GM12865 (cell line): ENCODE results near the gene ALX4.

ENCODE experiments used
- DNase-seq: peaks from one replicate; pipeline ENCODE4 v3.0.0; 2010; ENCODE audit warnings: low read depth
- H3K4me3 ChIP-seq: 2 replicates; pipeline ENCODE4 v1.5.1; 2011; ENCODE audit warnings: mild to moderate bottlenecking, low read depth, low read length, control low read depth
- CTCF ChIP-seq: IDR thresholded peaks from 2 replicates; pipeline ENCODE4 v1.5.1; 2011; ENCODE audit warnings: low read length, control low read depth, low read depth, inconsistent platforms; ENCODE audit not compliant: insufficient read depth; ENCODE audit errors: missing control alignments

ALX4 gene

DNA sequence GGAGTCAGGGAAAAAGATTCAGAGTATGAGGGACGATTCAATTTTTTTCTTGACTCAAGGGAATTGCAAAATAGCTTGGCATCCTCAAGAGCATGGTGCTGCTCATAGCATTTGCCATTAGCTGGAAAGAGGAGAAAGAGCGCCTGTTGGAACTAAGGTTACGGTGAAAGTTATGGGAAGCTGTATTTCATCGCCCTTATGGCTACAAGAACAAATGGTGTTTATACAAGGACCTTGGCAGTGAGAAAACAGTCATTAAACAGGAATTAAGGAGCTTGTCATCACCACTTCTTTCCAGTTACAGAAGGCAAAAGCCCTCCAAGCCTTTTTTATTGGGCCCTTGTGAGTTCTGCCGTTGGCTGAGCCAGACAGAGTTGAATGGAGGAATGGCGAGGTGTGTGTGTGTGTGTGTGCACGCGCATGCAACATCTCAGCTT lies 74.2 kb downstream of the ALX4 start:
- DNase-seq: no peak
- no peak for TF ChIP-seq CTCF
- H3K4me3 ChIP-seq: no peak overlapping the region

DNA sequence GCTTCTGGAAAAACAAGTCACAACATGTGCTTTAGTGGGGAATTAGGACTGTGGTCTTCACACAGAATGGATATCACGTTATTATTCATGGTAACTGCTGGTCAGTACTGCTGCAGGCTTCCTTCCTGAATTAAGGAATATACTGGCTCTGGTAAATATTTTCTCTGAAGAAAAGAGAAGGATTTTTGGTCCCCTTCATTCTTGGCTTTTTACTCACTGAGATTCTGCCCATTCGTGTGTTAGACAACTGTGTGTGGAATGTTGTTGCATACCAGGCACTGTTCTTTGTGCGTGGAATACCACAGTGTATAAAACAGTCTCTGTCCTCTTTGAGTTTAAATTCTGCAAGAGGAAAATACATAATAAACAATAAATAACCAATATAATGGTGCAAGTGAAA lies 80.3 kb downstream of the ALX4 start:
- no peak for DNase-seq
- no peak for TF ChIP-seq CTCF
- no peak overlapping the region for H3K4me3 ChIP-seq

GRCh38 chr11:44229098-44229497 lies 80.8 kb downstream of the ALX4 start:
- DNase-seq: no peak
- no peak for TF ChIP-seq CTCF
- H3K4me3 ChIP-seq: no peak overlapping the region

GRCh38 chr11:44228379-44228778 lies 81.6 kb downstream of the ALX4 start:
- no peak overlapping the region for H3K4me3 ChIP-seq
- no peak for TF ChIP-seq CTCF
- no peak for DNase-seq

DNA sequence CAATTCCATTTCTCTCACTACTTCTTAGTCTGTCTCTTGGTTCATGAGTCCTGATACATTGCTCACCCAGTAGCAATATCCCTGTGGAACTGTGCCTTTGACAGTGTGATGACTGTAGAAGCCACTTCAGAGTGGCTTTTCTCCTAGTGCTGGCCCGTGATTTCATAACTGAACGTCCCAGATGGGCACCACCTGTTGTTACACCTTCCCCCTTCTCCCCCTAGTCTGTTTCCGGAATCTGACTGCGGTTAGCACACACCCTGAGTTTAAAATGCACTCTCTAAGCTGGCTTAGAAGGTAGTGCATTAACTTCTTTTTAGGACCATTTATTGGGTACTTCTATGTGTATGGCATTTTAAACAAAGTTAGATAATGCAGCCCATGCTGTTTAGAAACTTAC lies 83.0 kb downstream of the ALX4 start:
- TF ChIP-seq CTCF: no peak
- DNase-seq: peak; percentile 4

GRCh38 chr11:44226490-44226889 lies 83.4 kb downstream of the ALX4 start:
- no peak for DNase-seq

More for the DNA sequence above, 83.0 kb downstream of the ALX4 start:
- H3K4me3 ChIP-seq: no peak overlapping the region

More at GRCh38 chr11:44226490-44226889, 83.4 kb downstream of the ALX4 start:
- TF ChIP-seq CTCF: no peak
- H3K4me3 ChIP-seq: no peak overlapping the region
